ENCODE measurements around the gene AZU1.
"Not testable (repeated sequence)": the region's sequence is repeated elsewhere in the genome, so short reads cannot be mapped to it uniquely, and the experiment has no call there.

Gene AZU1

DNA sequence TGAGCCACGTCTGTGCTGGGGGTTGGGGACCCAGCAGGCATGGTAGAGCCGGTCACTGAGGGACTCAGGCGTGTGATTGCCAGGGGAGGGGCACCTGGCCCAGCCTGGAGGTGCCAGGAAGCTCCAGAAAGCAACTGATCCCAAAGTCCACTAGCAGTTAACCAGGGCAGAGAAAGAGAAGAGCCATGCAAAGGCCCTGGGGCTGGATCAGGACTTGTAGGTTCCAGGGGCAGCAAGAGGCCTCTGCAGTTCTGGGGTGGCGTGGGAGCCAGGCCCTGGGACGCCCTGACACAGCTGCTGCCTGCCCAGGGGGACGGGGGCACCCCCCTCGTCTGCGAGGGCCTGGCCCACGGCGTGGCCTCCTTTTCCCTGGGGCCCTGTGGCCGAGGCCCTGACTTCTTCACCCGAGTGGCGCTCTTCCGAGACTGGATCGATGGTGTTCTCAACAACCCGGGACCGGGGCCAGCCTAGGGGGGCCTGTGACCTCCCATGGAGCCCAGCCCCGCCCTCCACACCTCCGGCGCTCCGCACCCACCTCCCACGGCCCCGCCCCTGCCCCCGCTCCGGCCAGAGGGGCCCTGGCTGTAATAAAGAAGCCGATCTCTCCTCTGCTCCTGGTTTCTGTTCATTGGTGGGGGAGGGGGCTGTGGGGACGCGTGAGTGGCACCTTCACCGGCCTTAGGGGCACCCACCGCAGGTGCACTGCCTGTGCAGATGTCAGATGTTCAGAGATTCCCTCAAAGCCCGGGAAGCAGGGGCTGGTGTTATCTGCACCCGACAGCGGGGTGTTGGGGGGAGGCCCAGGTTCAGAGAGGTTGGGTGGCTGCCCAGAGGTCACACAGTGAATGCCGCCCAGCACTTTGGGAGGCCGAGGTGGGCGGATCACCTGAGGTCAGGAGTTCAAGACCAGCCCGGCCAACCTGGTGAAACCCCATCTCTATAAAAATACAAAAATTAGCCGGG is 4.1 kb downstream of the AZU1 start:
- no peak for DNase-seq

DNA sequence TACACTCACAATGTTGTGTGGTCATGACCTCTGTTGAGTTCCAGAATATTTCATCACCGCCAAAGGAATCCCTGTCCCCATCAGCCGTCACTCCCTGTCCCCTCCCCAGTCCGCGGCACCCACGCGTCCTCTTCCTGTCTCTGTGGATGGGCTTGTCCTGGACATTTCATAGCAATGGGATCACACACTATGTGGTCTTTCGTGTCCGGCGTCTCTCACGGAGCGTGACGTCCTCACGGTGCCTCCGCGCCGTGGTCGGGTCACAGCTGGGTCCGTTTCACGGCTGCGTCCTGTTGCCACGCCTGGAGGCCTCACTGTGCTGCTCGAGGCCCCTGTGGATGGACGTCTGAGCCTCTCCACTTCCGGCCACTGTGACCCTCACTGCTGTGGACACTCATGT is 6.6 kb downstream of the AZU1 start:
- DNase-seq, result no peak

DNA sequence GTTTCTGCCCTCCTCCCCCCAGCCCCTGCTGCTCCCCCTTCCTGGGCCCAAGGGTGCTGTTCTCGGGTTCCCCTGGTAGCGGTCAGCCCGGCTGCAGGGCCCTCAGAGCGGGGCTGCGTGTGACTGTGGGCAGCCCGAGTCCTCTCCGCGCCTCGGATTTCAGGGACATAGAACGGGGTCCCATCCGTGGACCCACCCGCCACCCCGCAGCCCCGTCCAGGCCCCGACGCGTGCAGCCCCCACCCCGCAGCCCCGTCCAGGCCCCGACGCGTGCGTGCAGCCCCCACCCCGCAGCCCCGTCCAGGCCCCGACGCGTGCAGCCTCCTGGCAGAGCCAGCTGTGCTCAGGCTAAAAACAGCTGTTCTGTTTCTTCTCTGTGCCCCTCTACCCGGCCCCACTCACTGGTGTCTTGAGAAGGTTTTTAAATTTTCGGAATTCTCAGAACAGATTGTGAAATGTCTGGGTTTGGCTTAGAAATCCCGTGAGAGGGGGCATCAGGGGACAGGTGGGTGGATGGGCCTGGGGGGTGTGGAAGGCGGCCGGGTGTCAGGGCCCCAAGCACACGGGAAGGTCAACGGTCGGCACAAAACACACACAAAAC is 7.7 kb downstream of the AZU1 start:
- DNase-seq, result no peak

- no peak for DNase-seq
These were observed 13.0 kb downstream of the AZU1 start, which contains the start of gene PRTN3 for GRCh38 chr19:840519-841206. PRTN3 (plus strand) TSS chr19:840999; CDS start chr19:841009, 10 bp downstream.

DNA sequence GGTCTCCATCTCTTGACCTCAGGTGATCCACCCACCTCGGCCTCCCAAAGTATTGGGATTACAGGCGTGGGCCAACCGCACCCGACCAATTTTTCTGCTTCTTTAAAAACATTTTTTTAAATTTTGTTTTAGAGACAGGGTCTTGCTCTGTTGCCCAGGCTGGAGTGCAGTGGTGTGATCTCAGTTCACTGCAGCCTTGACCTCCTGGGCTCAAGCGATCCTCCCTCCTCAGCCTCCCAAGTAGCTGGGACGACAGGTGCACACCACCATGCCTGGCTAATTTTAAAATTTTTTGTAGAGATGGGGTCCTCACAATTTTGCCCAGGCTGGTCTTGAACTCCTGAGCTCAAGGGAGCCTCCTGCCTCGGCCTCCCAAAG is 15.2 kb downstream of the AZU1 start:
- DNase-seq, result not testable (repeated sequence)

DNA sequence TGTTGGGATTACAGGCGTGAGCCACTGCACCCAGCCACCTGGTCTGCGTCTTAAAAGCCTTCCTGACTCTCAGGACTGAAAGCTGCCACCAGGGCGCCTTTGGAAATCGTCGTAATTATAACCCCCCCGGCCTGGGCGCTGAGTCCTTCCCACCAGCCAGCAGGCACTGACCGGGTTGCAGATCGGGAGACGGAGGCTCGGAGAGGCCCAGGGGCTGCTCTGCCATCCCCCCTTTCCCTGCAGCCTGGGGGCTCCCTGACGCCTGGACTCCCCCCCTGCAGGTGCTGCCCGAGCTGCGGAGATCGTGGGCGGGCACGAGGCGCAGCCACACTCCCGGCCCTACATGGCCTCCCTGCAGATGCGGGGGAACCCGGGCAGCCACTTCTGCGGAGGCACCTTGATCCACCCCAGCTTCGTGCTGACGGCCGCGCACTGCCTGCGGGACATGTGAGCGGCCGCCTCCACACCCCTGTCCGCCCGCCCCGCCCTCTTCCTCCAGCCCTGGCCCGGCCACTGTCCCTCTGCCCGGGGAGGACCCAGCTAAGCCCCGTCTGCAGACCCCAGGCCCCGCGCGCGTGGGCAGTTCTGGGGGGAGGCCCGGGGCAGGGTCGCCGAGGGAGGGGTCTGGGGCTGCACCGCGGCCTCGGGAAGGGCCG is 15.7 kb downstream of the AZU1 start:
- no peak for DNase-seq

DNA sequence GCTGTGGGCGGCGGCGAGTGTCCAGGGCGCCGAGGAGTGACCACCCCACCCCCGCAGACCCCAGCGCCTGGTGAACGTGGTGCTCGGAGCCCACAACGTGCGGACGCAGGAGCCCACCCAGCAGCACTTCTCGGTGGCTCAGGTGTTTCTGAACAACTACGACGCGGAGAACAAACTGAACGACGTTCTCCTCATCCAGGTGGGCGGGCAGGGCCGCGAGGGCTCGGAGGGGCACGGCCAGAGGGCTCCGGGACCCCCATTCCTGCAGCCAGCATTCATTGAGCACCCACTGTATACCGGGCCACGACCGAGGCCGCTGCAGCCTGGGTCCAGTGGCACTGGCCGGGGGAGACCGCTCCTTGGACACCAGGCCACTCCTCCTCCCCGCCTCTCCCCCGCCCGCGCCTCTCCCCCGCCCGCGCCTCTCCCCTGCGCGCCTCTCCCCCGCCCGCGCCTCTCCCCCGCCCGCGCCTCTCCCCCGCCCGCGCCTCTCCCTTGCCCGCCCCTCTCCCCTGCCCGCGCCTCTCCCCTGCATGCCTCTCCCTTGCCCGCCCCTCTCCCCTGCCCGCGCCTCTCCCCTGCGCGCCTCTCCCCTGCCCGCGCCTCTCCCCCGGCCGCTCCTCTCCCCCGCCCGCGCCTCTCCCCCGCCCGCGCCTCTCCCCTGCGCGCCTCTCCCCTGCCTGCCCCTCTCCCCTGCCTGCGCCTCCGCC is 16.4 kb downstream of the AZU1 start:
- no peak for DNase-seq

GRCh38 chr19:844546-844971 is 16.9 kb downstream of the AZU1 start:
- no peak for DNase-seq

DNA sequence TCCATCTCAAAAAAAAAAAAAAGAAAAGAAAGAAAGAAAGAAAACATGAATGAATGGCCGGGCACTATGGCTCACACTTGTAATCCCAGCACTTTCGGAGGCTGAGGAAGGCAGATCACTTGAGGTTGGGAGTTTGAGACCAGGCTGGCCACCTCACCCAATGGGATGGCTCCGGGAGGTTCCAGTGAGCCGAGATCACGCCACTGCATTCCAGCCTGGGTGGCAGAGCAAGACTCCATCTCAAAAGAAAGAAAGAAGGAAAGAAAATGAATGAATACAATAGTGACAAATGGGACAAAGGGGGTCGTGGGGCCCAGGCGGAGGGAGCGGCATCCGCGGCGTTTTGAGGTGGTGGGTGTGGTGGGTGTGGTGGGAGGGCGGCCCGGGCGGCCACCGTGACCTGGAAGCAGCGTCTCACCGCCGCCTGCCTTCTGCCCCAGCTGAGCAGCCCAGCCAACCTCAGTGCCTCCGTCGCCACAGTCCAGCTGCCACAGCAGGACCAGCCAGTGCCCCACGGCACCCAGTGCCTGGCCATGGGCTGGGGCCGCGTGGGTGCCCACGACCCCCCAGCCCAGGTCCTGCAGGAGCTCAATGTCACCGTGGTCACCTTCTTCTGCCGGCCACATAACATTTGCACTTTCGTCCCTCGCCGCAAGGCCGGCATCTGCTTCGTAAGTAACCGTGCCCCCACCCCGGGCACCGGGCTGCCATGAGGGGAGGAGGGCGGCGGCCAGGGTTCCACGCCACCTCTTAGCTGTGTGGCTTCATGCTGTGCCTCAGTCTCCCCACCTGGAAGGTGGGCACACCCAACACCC is 18.3 kb downstream of the AZU1 start:
- DNase-seq, result no peak

- DNase-seq, result no peak
These were observed 20.8 kb downstream of the AZU1 start for GRCh38 chr19:848386-848921.

- DNase-seq, result not testable (repeated sequence)
These were observed 21.6 kb downstream of the AZU1 start for GRCh38 chr19:849195-849594.

DNA sequence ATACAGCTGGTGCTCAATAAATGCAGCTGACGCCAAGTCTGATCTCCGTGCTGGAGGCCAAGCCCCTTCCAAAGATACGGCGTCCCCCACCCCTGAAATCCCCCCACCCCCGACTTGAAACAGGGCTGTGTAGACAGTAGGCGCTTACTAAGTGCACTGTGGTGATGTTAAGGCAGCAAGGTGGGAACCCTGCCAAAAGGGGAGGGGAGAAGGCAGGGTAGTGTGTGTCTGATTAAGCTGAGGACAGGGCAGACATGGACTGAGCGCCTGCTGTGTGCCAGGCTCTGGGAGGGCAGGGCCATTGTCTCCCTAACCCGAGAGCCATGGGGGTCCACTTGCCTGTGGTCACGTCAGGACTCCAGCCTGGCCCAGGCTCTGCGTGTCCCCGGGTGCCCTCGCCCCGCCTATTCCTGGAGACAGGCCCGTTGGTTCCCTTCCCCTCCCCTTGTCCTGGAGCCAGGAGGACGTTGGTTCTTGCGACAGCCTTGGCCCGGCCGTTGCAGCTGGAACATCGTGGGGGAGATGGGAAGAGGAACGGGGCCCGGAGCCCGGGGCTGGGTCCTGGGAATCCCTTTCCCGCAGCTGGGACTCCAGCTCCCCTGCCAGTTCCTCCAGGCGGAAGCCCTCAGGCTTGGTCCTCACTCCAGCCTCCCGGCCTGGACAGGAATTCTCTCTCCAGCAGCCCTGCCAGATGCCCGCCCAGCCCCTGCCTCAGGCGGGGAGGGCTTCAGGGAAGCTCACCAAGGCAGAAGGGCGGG is 22.8 kb downstream of the AZU1 start:
- DNase-seq, result no peak

DNA sequence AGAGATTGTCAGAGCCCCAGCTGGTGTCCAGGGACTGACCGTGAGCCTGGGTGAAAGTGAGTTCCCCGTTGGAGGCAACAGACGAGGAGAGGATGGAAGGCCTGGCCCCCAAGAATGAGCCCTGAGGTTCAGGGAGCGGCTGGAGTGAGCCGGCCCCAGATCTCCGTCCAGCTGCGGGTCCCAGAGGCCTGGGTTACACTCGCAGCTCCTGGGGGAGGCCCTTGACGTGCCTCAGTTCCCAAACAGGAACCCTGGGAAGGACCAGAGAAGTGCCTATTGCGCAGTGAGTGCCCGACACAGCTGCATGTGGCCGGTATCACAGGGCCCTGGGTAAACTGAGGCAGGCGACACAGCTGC is 23.3 kb downstream of the AZU1 start:
- DNase-seq, result no peak

DNA sequence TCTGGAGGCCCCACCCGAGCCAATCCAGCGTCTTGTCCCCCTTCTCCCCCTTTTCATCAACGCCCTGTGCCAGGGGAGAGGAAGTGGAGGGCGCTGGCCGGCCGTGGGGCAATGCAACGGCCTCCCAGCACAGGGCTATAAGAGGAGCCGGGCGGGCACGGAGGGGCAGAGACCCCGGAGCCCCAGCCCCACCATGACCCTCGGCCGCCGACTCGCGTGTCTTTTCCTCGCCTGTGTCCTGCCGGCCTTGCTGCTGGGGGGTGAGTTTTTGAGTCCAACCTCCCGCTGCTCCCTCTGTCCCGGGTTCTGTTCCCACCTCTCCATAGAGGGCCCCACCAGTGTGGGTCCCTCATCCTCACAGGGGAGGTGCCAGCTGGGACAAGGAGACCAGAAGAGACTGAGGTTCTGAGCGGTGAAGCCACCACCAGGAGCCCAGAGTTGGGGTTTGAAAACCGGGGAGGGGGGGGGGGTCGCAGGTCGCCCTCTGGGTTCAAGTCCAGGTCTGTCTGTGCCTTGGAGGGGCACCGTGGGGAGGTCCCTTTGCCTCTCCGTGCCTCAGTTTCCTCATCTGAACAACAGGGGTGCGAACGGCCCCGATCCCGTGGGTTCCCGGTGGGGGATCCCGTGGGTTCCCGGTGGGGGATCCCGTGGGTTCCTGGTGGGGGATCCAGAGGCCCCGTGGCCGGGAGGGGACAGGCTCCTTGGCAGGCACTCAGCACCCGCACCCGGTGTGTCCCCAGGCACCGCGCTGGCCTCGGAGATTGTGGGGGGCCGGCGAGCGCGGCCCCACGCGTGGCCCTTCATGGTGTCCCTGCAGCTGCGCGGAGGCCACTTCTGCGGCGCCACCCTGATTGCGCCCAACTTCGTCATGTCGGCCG is 24.7 kb downstream of the AZU1 start, which contains the start of gene ELANE:
Gene ELANE, plus strand, starts transcription at position 168 of the 878 bp plus-strand sequence. Its CDS starts 26 bp downstream, at position 194.
- no peak for DNase-seq

DNA sequence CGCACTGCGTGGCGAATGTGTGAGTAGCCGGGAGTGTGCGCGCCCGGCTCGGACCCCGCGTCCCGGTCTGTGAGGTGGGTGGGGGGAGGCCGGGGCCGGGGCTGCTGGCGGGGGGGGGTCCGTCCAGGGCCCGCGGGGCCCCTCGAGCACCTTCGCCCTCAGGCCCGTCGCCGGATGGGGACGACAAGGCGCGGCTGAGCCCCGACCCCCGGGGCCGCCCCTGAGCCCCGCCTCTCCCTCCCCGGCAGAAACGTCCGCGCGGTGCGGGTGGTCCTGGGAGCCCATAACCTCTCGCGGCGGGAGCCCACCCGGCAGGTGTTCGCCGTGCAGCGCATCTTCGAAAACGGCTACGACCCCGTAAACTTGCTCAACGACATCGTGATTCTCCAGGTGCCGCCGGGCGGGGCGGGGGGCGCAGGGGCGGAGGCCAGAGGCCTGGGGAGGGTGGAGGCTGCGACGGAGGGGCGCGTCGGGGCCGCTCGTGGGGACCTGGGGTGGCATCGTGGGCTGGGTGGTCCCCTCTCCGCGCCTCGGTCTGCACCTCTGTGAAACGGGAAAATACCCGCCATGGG is 25.5 kb downstream of the AZU1 start:
- no peak for DNase-seq

DNA sequence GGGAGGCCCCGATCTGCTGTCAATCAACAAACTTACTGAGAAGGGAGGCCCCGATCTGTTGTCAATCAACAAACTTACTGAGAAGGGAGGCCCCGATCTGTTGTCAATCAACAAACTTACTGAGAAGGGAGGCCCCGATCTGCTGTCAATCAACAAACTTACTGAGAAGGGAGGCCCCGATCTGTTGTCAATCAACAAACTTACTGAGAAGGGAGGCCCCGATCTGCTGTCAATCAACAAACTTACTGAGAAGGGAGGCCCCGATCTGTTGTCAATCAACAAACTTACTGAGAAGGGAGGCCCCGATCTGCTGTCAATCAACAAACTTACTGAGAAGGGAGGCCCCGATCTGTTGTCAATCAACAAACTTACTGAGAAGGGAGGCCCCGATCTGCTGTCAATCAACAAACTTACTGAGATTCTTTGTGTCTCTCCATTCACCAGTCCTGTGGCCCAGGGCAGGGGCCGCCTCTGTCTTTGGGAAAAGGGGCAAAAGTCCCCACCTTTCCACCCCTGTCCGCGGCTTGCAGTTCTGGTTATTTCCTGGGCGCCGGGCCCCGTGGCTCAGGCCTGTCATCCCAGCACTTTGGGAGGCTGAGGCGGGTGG is 26.1 kb downstream of the AZU1 start:
- DNase-seq, result not testable (repeated sequence)

DNA sequence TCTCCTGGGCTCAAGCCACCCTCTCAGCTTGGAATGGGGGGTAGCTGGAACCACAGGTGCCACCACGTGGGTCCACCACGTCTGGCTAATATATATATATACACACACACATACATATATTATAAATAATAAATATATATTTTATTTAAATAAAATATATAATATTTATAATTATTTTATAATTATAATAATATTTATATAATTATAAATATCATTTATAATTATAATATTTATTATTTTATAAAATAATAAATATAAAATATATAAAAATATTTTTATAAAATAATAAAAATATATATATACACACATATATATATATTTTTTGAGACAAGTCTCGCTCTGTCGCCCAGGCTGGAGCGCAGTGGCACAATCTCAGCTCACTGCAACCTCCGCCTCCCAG is 26.9 kb downstream of the AZU1 start:
- no peak for DNase-seq

DNA sequence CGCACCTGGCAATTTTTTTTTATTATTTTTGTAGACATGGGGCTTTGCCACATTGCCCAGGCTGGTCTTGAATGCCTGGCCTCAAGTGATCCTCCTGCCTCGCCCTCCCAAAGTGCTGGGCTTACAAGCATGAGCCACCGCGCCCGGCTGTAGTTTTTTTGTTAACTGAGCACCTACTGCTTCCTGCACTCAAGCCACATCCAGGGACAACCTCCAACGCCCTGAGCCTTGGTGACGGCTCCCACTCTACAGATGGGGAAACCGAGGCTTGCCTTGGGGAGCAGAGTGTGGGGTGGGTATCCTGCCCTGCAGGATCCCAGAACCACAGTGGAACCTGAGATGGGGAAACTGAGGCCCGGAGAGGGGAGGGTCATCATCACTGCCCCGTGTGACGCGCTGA is 27.5 kb downstream of the AZU1 start:
- no peak for DNase-seq

Measured in activated gamma-delta T cell treated with Interleukin-2 at 50 U/mL for 16 hours (primary cell).